HL-60 (cell line): Measurements from ENCODE around the gene ATP1A3.

Experiments used
- REST ChIP-seq: IDR thresholded peaks from 2 replicates; pipeline ENCODE4 v1.6.1; 2012; ENCODE audit warnings: low read depth; ENCODE audit not compliant: insufficient replicate concordance
- TF ChIP-seq, protein P1 (sequence below): IDR thresholded peaks from one replicate; pipeline ENCODE4 v1.5.1; 2011; ENCODE audit warnings: low read length, control low read depth, inconsistent platforms; ENCODE audit not compliant: insufficient read depth

DNA sequence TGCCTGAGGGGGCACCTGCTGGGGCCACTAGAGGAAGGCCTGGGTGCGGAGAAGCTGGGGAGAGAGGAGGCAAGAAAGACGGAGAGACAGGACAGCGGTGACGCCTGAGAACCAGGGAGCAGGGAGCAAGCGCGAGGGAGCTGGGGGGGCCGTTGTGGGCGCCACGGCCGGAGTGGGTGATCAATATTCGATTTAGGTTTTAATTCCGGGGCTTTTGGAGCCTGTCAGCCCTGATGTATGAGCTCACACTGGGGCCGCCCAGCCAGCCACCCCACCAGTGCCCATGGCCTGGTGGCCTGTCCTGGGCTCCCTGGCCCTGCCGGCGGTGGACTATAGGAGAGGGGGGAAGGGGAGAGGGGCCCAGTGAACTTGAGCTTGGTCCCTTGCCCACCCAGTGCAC, 57.1 kb downstream of the ATP1A3 start:
- TF ChIP-seq, protein P1, sequence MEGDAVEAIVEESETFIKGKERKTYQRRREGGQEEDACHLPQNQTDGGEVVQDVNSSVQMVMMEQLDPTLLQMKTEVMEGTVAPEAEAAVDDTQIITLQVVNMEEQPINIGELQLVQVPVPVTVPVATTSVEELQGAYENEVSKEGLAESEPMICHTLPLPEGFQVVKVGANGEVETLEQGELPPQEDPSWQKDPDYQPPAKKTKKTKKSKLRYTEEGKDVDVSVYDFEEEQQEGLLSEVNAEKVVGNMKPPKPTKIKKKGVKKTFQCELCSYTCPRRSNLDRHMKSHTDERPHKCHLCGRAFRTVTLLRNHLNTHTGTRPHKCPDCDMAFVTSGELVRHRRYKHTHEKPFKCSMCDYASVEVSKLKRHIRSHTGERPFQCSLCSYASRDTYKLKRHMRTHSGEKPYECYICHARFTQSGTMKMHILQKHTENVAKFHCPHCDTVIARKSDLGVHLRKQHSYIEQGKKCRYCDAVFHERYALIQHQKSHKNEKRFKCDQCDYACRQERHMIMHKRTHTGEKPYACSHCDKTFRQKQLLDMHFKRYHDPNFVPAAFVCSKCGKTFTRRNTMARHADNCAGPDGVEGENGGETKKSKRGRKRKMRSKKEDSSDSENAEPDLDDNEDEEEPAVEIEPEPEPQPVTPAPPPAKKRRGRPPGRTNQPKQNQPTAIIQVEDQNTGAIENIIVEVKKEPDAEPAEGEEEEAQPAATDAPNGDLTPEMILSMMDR, result no peak
- no peak for TF ChIP-seq REST
